Left lung (tissue), 10 donors: ENCODE results near the gene GIPC3. TPM values are rescaled to one million over a fixed set of nuclear protein-coding genes. Genes with fewer than 3 reads are reported as not detected.
A peak's percentile ranks its signal among the peaks of the same experiment; 100 is the strongest.

Experiments used
- ATAC-seq: fragments of 200-7000 bp; cut with Tn5 transposase; one replicate; pipeline ENCODE4 v1.9.1; 2020; ENCODE audit warnings: moderate library complexity
- DNase-seq, 4 donors: peaks; one replicate each; pipeline ENCODE4 v3.0.0-alpha.2; 2013 to 2020
- H3K27ac ChIP-seq, 2 donors: fragments of 200-600 bp; sonication (generic) in 1 of 2; one replicate each; pipeline versions ENCODE4 v1.5.0 to v1.8.0; 2020 to 2021
- H3K27me3 ChIP-seq, 2 donors: fragments of 200-600 bp; sonication (generic) in 1 of 2; one replicate each; pipeline versions ENCODE4 v1.5.0 to v1.8.0; 2020 to 2021
- H3K36me3 ChIP-seq, 2 donors: fragments of 200-600 bp; sonication (generic) in 1 of 2; one replicate each; pipeline versions ENCODE4 v1.5.0 to v1.8.0; 2020 to 2021
- H3K4me1 ChIP-seq, 2 donors: fragments of 200-600 bp; one replicate each; pipeline ENCODE4 v1.8.0; 2021
- H3K4me3 ChIP-seq, 2 donors: fragments of 200-600 bp; sonication (generic) in 1 of 2; one replicate each; pipeline versions ENCODE4 v1.5.0 to v1.8.0; 2020 to 2021; ENCODE audit warnings: mild to moderate bottlenecking in 1 of 2
- H3K9me3 ChIP-seq, 2 donors: fragments of 200-600 bp; sonication (generic) in 1 of 2; one replicate each; pipeline versions ENCODE4 v1.5.0 to v1.8.0; 2020 to 2021
- CTCF ChIP-seq, 2 donors: fragments of 200-600 bp; sonication (generic) in 1 of 2; IDR thresholded peaks; one replicate each; pipeline versions ENCODE4 v1.5.0 to v1.8.0; 2021; ENCODE audit warnings: antibody characterized with exemption in 2 of 2
- intact Hi-C, 2 donors: fragments of 100-400 bp; cut with DNase I; formaldehyde crosslinking; loops; one replicate each; pipeline versions ENCODE4 v1.11.2 to v1.14.2; 2022
- polyA plus RNA-seq, 6 donors: library from polyadenylated mRNA; unstranded; fragments of 120-200 nt; gene quantifications; one replicate each; pipeline ENCODE4 v1.2.1, GENCODE V29; 2013; ENCODE audit not compliant: insufficient read length in 6 of 6
- total RNA-seq, 2 donors: library from RNA; stranded (reverse); fragmentation: NEBNext Ultra II Directional; extraction: Animal tissue kit (Norgen Biotek cat#: 25700); gene quantifications; one replicate each; pipeline ENCODE4 v1.2.1, GENCODE V29; 2021
- donor health status: DM: no; HTN: yes; CAD: no.
- donor health status: DM: no; HTN: no; CAD: no.

Gene GIPC3
- total and polyA plus RNA-seq, 8 donors, result 3.1 to 8.5 (median 4.4) TPM

- DNase-seq (peak in 3 of 4 donors; percentile 49 to 77 (median 68)), ATAC-seq (no peak)
- intact Hi-C loops, result loop anchor here in 1 of 2 donors (10.0 kb wide), 1 partner anchor 69 kb away; no protein-coding TSS in a partner anchor
- Histone ChIP-seq H3K9me3 (no peaks in the 10 kb centered on the region), H3K27me3 (no peaks in the 10 kb centered on the region), H3K27ac (no peak overlapping the region), H3K4me3 (no peak overlapping the region), H3K36me3 (peaks cover 0 to 64% of the 10 kb centered on the region in 2 donors), H3K4me1 (peaks cover 5 to 28% of the 10 kb centered on the region in 2 donors)
- no peak for TF ChIP-seq CTCF (IDR thresholded peaks at IDR 0.05)
Observed at GRCh38 chr19:3613818-3614661, 28.8 kb downstream of the GIPC3 start.

GRCh38 chr19:3614858-3615505 is 29.7 kb downstream of the GIPC3 start:
- Histone ChIP-seq H3K27me3 (no peaks in the 10 kb centered on the region), H3K27ac (no peak overlapping the region), H3K36me3 (peaks cover 0 to 74% of the 10 kb centered on the region in 2 donors), H3K4me3 (no peak overlapping the region), H3K9me3 (no peaks in the 10 kb centered on the region), H3K4me1 (peaks cover 5 to 21% of the 10 kb centered on the region in 2 donors)
- DNase-seq (peak in 1 of 4 donors; percentile 58), ATAC-seq (no peak)
- TF ChIP-seq CTCF (IDR thresholded peaks at IDR 0.05), result no peak
- intact Hi-C loops, result loop anchor here in 1 of 2 donors (10.0 kb wide), 1 partner anchor 70 kb away; no protein-coding TSS in a partner anchor

DNA sequence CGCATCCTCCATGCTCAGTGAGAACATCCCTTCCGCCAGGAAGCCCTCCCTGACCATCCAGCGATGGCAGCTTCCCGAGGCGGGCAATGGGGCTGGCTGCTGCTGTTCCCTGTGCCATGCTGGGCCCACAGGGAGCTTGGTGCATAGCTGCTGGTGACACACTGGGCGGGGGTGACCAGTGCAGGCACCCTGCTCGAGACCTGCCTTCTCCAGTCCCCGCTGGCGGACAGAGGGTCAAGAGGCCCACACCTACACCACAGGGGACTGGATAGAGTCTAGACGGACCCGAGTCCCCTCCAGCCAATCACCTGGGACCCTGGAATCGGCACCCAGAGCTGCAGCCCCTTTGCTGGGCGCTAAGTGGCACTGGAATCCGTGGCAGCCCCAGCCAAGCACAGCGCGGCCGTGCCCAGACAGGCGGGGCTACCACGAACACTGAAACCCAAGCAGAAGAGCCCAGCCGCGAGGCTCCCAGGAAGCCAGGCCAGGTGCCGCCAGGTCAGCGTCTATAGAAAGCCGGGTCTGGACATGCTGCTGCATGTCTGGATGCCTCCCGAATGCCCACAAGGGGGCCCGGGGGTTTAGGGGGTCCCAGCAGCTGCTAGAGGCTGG is 30.4 kb downstream of the GIPC3 start:
- DNase-seq, result peak in 1 of 4 donors; percentile 57
- peaks cover 0 to 76% of the 10 kb centered on the region in 2 donors for H3K36me3 ChIP-seq
- no peak overlapping the region for H3K4me3 ChIP-seq
- intact Hi-C loops, result loop anchor here in 1 of 2 donors (10.0 kb wide), 1 partner anchor 71 kb away; no protein-coding TSS in a partner anchor
- H3K9me3 ChIP-seq, result no peaks in the 10 kb centered on the region
- no peak overlapping the region for H3K27ac ChIP-seq
- TF ChIP-seq CTCF (IDR thresholded peaks at IDR 0.05), result no peak
- ATAC-seq, result no peak
- H3K4me1 ChIP-seq, result peaks cover 5 to 21% of the 10 kb centered on the region in 2 donors
- H3K27me3 ChIP-seq, result no peaks in the 10 kb centered on the region

DNA sequence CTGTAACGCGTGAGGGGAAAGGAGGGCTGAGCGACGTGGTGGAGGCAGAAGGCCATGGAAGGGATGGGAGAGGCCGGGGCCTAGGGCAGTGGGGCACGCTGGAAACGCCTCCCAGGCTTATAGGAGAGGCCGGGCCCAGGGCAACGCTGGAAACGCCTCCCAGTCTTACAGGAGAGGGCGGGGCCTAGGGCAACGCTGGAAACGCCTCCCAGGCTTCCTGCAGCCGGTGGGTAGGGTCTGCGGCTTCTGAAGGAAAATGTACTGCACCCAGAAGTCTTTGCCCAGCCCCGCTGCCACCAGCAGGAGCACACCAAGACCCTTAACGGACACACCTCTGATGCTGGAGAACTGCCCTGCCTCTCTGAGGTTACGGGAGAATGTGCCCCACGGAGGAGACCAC is 32.2 kb downstream of the GIPC3 start:
- ATAC-seq, result no peak
- no peak for TF ChIP-seq CTCF (IDR thresholded peaks at IDR 0.05)
- no peak overlapping the region for H3K27ac ChIP-seq
- peaks cover 0 to 76% of the 10 kb centered on the region in 2 donors for H3K36me3 ChIP-seq
- DNase-seq, result peak in 1 of 4 donors; percentile 70
- H3K4me3 ChIP-seq, result no peak overlapping the region
- peaks cover 5 to 21% of the 10 kb centered on the region in 2 donors for H3K4me1 ChIP-seq
- intact Hi-C loops, result loop anchor here in 1 of 2 donors (10.0 kb wide), 1 partner anchor 73 kb away; no protein-coding TSS in a partner anchor
- no peaks in the 10 kb centered on the region for H3K27me3 ChIP-seq
- H3K9me3 ChIP-seq, result no peaks in the 10 kb centered on the region
